BLaER1 (cell line): ENCODE measurements around the gene TNPO3.

Source experiments
- H3K27ac ChIP-seq: shearing (Covaris generic); formaldehyde crosslinking; 2 replicates; pipeline ENCODE4 v1.8.1; 2022
- H3K27me3 ChIP-seq: shearing (Covaris generic); formaldehyde crosslinking; 2 replicates; pipeline ENCODE4 v1.8.1; 2022
- H3K36me3 ChIP-seq: shearing (Covaris generic); formaldehyde crosslinking; 2 replicates; pipeline ENCODE4 v1.8.1; 2022
- H3K4me1 ChIP-seq: shearing (Covaris generic); formaldehyde crosslinking; 2 replicates; pipeline ENCODE4 v1.8.1; 2022
- H3K4me2 ChIP-seq: shearing (Covaris generic); formaldehyde crosslinking; 2 replicates; pipeline ENCODE4 v1.8.1; 2022
- H3K4me3 ChIP-seq: shearing (Covaris generic); formaldehyde crosslinking; 2 replicates; pipeline ENCODE4 v1.8.1; 2022
- H3K9ac ChIP-seq: shearing (Covaris generic); formaldehyde crosslinking; 2 replicates; pipeline ENCODE4 v1.8.1; 2022
- H3K9me3 ChIP-seq: shearing (Covaris generic); formaldehyde crosslinking; 2 replicates; pipeline ENCODE4 v1.8.1; 2022
- H4K20me1 ChIP-seq: shearing (Covaris generic); formaldehyde crosslinking; 2 replicates; pipeline ENCODE4 v1.8.1; 2022
- Cebpa-rat ChIP-seq: shearing (Covaris generic); IDR thresholded peaks from 2 replicates; pipeline ENCODE4 v1.8.1; 2022

Gene TNPO3

GRCh38 chr7:128974241-128974934 is 80.5 kb downstream of the TNPO3 start:
- Histone ChIP-seq H3K36me3 (peaks cover 99% of the 10 kb centered on the region), H3K27ac (no peak overlapping the region)

GRCh38 chr7:128968624-128969023 is 86.3 kb downstream of the TNPO3 start:
- H3K27me3 ChIP-seq, result no peaks in the 10 kb centered on the region
- H3K4me2 ChIP-seq, result no peak overlapping the region
- no peaks in the 10 kb centered on the region for H3K9me3 ChIP-seq
- no peak overlapping the region for H3K4me3 ChIP-seq
- no peaks in the 10 kb centered on the region for H4K20me1 ChIP-seq
- H3K27ac ChIP-seq, result no peak overlapping the region
- peaks cover 5% of the 10 kb centered on the region; the same call in 1 of the 2 replicates for H3K4me1 ChIP-seq
- no peak overlapping the region for H3K9ac ChIP-seq
- TF ChIP-seq Cebpa-rat, result no peak
- peaks cover 92% of the 10 kb centered on the region for H3K36me3 ChIP-seq

More at GRCh38 chr7:128974241-128974934, 80.5 kb downstream of the TNPO3 start:
- no peaks in the 10 kb centered on the region for H4K20me1 ChIP-seq
- H3K4me3 ChIP-seq, result no peak overlapping the region
- no peaks in the 10 kb centered on the region for H3K27me3 ChIP-seq
- H3K9me3 ChIP-seq, result no peaks in the 10 kb centered on the region
- TF ChIP-seq Cebpa-rat, result no peak
- H3K9ac ChIP-seq, result no peak overlapping the region
- no peaks in the 10 kb centered on the region for H3K4me1 ChIP-seq
- no peak overlapping the region for H3K4me2 ChIP-seq

GRCh38 chr7:128963327-128963757 is 91.6 kb downstream of the TNPO3 start:
- no peaks in the 10 kb centered on the region; the same call in 1 of the 2 replicates for H4K20me1 ChIP-seq
- peak overlapping the region; percentile 43; the same call in 1 of the 2 replicates for H3K4me2 ChIP-seq
- H3K27me3 ChIP-seq, result no peaks in the 10 kb centered on the region
- peaks cover 14% of the 10 kb centered on the region; the same call in 1 of the 2 replicates for H3K4me1 ChIP-seq
- no peak overlapping the region for H3K4me3 ChIP-seq
- H3K36me3 ChIP-seq, result peaks cover 91% of the 10 kb centered on the region
- H3K9ac ChIP-seq, result no peak overlapping the region
- no peak overlapping the region for H3K27ac ChIP-seq
- H3K9me3 ChIP-seq, result no peaks in the 10 kb centered on the region
- no peak for TF ChIP-seq Cebpa-rat

GRCh38 chr7:128962899-128963298 is 92.0 kb downstream of the TNPO3 start:
- Histone ChIP-seq H4K20me1 (no peaks in the 10 kb centered on the region; the same call in 1 of the 2 replicates), H3K4me1 (peaks cover 14% of the 10 kb centered on the region; the same call in 1 of the 2 replicates), H3K27me3 (no peaks in the 10 kb centered on the region), H3K36me3 (peaks cover 91% of the 10 kb centered on the region), H3K4me3 (no peak overlapping the region), H3K4me2 (peak overlapping the region; percentile 43; the same call in 1 of the 2 replicates), H3K9ac (no peak overlapping the region), H3K9me3 (no peaks in the 10 kb centered on the region), H3K27ac (no peak overlapping the region)
- no peak for TF ChIP-seq Cebpa-rat

GRCh38 chr7:128961030-128961659 is 93.8 kb downstream of the TNPO3 start:
- Histone ChIP-seq H3K4me2 (no peak overlapping the region), H3K36me3 (peaks cover 94% of the 10 kb centered on the region), H3K9ac (no peak overlapping the region), H3K9me3 (no peaks in the 10 kb centered on the region), H3K4me1 (peaks cover 14% of the 10 kb centered on the region; the same call in 1 of the 2 replicates), H4K20me1 (no peaks in the 10 kb centered on the region; the same call in 1 of the 2 replicates), H3K4me3 (no peak overlapping the region), H3K27me3 (no peaks in the 10 kb centered on the region), H3K27ac (no peak overlapping the region)
- no peak for TF ChIP-seq Cebpa-rat

GRCh38 chr7:128959296-128959695 is 95.6 kb downstream of the TNPO3 start:
- Histone ChIP-seq H3K9ac (no peak overlapping the region), H3K27ac (no peak overlapping the region), H3K4me1 (peaks cover 14% of the 10 kb centered on the region; the same call in 1 of the 2 replicates), H3K36me3 (peaks cover 96% of the 10 kb centered on the region), H4K20me1 (no peaks in the 10 kb centered on the region; the same call in 1 of the 2 replicates), H3K4me3 (no peak overlapping the region), H3K27me3 (no peaks in the 10 kb centered on the region), H3K9me3 (no peaks in the 10 kb centered on the region), H3K4me2 (no peak overlapping the region)
- TF ChIP-seq Cebpa-rat, result no peak

- H3K4me1 ChIP-seq, result peaks cover 12% of the 10 kb centered on the region
- no peak overlapping the region for H3K9ac ChIP-seq
- H3K4me3 ChIP-seq, result no peak overlapping the region
- H4K20me1 ChIP-seq, result 0 out of 2 replicates have a peak, but pooled peaks cover 7% of the 10 kb centered on the region
- no peaks in the 10 kb centered on the region for H3K9me3 ChIP-seq
- no peak overlapping the region for H3K27ac ChIP-seq
- no peak overlapping the region for H3K4me2 ChIP-seq
- H3K36me3 ChIP-seq, result peaks cover 97% of the 10 kb centered on the region
- no peak for TF ChIP-seq Cebpa-rat
- no peaks in the 10 kb centered on the region for H3K27me3 ChIP-seq
Observed at GRCh38 chr7:128955981-128956380, 98.9 kb downstream of the TNPO3 start.

GRCh38 chr7:128954830-128955802 is 99.8 kb downstream of the TNPO3 start:
- no peak overlapping the region for H3K4me3 ChIP-seq
- no peak overlapping the region for H3K27ac ChIP-seq
- no peaks in the 10 kb centered on the region for H3K27me3 ChIP-seq
- H3K9me3 ChIP-seq, result no peaks in the 10 kb centered on the region
- H3K36me3 ChIP-seq, result peaks cover 96% of the 10 kb centered on the region
- H3K4me2 ChIP-seq, result no peak overlapping the region
- 0 out of 2 replicates have a peak, but pooled peaks cover 7% of the 10 kb centered on the region for H4K20me1 ChIP-seq
- H3K9ac ChIP-seq, result no peak overlapping the region; the same call in 1 of the 2 replicates
- H3K4me1 ChIP-seq, result peaks cover 12% of the 10 kb centered on the region
- TF ChIP-seq Cebpa-rat, result no peak

- Histone ChIP-seq H3K27me3 (no peaks in the 10 kb centered on the region), H3K27ac (no peak overlapping the region), H3K4me3 (no peak overlapping the region), H4K20me1 (peaks cover 11% of the 10 kb centered on the region; the same call in 1 of the 2 replicates), H3K4me2 (no peak overlapping the region), H3K9ac (no peak overlapping the region), H3K4me1 (peaks cover 19% of the 10 kb centered on the region), H3K9me3 (no peaks in the 10 kb centered on the region), H3K36me3 (peaks cover 86% of the 10 kb centered on the region)
- TF ChIP-seq Cebpa-rat, result no peak
Observed at GRCh38 chr7:128954150-128954549, 100.8 kb downstream of the TNPO3 start.
